H54 (cell line): ENCODE results near the gene MEGF11.

Experiments used
- DNase-seq: peaks from one replicate; pipeline ENCODE4 v3.0.0; 2011; ENCODE audit warnings: low spot score, mixed read lengths; ENCODE audit not compliant: insufficient read length
- FAIRE-seq: peaks from 3 replicates; lab custom pipeline; 2011; peaks lifted over from hg19 to GRCh38; lab: Jason Lieb, UNC
- POLR2A ChIP-seq: IDR thresholded peaks from 2 replicates; pipeline ENCODE4 v1.6.1; 2011; ENCODE audit warnings: low read depth, mild to moderate bottlenecking, low read length

MEGF11 gene

DNA sequence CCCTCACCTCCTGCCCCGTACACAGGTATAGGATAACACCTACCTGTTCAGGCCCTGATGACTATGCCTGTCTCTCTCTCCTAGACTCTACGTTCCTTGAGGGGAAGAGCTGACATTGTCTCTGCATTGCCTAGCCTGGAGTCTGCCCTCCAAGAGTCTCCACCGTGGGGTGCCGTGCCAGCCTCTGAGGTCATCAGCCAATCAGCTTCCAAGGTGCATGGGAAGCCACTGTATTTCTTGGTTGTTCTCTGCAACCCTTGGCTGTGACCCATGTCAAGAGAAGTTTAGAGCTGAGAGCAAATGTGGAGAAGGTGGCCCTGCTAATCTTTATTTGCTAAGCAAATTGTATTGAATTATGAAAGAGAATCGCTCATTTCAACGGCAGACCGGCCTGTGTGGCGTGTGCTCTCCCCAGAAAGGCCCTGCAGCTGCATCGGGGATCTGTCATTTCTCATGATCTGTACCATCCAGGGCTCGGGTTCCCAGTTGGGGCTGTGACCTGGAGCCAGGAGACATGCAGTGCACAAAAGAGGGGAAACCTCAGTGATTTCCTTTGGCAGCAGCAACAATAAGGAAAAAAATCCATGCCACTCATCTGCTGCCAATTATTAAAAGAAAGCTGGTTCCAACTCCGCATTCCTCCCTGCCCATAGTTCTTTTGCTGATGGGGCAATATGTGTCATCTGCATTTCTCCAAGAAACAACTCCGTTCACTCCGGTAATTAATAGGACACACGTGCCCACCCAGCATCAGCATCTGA lies 182.2 kb downstream of the MEGF11 start:
- TF ChIP-seq POLR2A, result no peak
- no peak for FAIRE-seq
- no peak for DNase-seq

DNA sequence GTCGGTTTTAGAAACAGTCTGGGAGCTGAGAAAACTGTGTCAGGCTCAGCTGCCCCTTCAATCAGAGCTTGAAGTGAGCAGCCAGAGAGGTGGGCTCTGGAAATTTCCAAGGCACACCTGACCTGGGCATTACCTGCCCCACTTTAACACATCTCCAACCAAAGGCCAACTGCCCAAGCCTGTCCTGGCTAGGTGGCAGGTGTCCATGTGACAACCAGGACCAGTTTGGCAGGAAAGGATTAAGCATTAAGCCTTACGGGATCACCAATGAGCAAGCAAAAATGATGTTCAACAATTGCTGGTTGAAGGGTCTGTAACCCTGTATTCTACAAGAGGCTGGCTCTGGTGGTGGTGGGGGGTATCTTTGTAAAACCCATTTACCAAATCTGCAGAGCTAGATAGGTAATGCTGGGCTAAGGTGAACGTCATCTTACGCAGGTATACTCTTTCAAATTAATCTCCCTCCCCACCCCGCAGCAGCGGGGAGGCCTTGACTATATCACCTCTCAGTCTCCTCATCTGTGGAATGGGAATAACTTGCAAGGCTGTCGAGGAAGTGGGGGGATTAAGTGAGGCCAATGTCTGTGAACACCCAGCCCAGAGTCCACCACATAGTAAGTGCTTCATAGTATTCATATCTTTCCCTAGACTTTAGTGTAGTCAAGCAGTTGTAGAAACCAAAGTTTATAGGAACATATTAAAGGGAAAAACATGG lies 183.2 kb downstream of the MEGF11 start:
- no peak for DNase-seq
- FAIRE-seq, result no peak
- TF ChIP-seq POLR2A, result no peak

DNA sequence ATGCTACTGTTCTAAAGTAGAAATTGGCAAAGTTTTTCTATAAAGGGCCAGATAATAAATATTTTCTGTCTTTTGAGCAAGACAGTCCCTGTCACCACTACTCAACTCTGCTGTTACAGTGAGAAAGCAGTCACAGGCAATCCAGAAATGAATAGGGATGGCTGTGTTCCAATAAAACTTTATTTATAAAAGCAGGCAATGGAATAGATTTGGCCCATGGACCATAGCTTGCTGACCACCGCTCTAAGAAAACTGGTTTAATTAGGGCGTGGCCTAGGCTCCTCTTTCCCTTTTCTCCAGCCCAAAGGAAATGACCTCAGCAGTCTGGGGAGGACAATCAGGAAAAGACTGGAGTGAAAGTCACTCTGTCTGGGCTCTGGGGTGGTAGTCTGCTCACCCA lies 183.8 kb downstream of the MEGF11 start:
- no peak for FAIRE-seq
- DNase-seq, result no peak
- no peak for TF ChIP-seq POLR2A

DNA sequence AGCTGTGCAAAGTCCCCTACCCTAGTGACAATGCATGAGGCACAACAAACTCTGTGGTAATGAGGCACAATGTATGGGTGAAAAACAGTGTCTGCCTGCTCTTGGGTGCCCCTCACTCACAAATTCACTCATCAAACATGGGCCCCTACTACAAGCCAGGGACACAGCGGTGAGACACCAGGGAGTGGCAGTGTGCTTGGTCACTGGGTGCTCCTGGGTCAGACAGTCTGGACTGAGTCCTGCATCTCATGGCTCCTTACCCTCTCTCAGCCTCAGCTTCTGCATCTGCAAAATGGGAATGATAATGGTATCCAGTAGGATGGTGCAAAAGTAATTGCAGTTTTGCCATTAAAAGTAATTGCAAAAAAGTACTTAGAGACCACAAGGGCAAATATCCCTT lies 184.7 kb downstream of the MEGF11 start:
- no peak for TF ChIP-seq POLR2A
- no peak for FAIRE-seq
- no peak for DNase-seq

DNA sequence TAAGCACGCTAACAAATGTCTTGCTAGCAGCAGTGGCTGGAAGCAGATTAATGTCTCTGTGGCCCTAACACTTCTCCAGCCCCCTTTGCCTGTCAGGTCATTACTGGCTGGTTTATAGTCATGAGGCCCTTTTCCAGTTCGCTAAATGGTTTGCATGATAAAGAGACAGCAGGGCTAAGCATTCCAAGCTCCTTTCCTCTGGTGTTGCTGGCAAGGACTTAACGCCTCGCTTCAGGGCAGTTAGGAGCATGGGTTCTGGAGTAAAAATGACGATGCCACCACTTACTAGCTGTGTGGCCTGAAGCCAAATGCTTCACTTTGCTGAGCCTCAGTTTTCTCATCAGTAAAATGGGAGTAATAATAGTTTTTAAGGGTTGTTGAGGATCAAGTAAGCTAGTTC lies 185.9 kb downstream of the MEGF11 start:
- TF ChIP-seq POLR2A, result no peak
- no peak for DNase-seq
- FAIRE-seq, result no peak

DNA sequence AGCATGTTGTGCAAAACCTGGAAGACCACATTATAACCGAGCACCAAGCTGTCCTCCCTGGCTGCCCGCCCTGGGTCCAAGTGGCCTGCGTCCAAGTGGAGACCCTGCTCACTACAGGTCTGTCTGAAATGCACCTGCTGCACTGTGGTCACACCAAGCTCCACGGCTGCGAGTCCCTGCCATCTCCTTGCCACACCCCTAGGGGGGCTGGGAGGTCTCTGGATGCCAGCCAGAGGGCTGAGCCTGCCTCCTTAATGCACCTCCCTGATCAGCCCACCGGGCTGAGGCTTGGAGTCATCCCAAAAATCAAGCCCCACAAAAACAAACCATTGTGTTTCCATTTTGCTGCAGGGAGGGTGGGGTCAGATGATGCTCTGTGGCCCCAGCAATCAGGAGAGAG lies 187.1 kb downstream of the MEGF11 start:
- no peak for FAIRE-seq
- DNase-seq, result no peak
- no peak for TF ChIP-seq POLR2A

DNA sequence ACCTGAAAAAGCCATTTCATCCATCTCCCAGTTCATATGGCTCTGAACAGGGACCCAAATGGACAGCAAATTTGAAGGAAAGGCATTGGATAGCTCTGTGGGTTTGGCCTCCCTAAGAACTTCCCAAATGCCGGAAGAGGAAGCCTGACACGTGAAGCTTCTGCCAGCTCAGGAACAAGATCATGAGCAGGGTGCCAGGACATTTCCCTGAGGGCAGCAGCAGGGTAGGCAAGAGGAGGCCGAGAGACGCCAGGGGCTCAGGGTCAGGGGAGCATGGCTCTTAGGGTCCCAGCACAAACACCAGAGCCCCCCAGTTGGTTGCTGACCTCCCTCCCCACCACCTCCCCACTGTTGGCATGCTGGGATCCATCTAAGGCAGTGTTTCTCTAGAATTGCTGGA lies 187.5 kb downstream of the MEGF11 start:
- TF ChIP-seq POLR2A, result no peak
- DNase-seq (no peak), FAIRE-seq (no peak)

DNA sequence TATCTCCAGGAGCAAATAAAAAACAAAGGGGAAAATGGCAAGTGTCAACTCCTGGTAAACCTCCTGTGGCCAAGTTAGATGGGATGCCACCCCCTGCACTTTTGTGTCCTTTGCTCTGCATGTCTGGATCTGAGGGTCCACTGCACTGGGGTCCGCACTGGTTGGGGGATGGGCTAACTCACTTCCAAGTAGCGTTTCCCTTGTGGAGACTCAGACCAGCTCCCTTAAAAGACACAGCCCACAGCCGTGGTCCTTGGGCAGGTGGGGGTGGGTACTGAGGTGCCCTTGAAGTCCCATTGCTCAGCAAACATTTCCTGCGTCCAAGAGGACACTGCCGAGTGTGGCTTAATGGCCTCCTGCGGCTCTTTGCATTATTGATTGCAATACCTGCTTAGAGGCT lies 188.2 kb downstream of the MEGF11 start:
- no peak for TF ChIP-seq POLR2A
- FAIRE-seq (no peak), DNase-seq (no peak)

DNA sequence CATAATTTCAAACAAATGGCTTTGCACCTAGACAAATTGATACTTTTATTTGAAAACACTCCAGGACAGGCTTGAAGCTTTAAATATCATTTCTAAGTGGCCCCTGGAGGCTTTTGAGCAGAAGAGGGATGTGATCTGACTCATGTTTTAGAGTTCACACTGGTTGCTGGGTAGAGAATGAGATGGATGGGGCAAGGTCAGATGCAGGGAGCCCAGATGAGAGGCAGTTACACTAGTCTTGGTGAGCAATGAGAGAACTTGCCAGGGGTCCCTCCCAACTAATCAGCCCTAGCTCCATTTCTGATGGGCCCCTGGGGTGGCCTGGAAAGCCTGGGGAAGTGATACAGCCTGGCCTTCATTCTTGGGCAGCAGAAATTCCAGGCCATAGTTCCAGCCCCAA lies 190.4 kb downstream of the MEGF11 start:
- no peak for TF ChIP-seq POLR2A
- DNase-seq (no peak), FAIRE-seq (no peak)

DNA sequence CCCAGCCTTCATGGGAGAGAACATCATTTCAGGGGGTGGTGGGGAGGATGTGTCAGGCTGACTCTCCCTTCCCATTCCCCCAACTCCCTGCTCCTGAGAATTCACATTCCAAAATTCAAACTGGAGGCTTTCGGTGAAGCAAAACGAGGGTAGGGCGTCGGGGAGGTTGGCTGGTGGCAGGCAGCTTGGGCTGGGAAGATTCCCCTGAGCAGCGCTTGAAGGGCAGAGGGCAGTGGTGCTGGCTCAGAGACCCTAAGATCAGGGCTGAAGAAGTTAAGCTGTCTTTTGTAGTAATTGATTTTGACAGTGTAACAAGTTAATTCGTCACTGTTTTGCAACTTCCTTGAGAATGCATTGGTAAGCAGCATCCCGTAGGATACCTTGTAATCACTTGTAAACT lies 196.5 kb downstream of the MEGF11 start:
- TF ChIP-seq POLR2A, result no peak
- FAIRE-seq (no peak), DNase-seq (no peak)

DNA sequence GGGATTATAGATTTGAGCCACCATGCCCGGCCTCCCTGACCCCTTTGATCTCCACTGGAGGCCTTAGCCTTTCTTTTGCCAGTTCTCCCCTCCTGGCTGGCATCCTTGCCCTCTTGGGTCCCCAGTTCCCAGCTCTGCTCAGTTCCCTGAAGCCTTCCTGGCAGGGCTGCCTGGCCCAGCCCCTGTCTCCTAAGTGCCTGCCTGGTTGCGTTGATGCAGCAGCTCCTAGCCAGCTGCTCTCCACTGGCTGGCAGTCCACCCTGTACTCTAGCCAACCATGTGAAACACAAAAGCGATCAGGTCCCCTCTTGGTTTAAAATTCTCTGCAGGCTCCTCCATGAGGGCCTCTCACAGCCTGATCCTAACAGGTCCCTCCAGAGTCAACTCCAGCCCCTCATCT lies 199.6 kb downstream of the MEGF11 start:
- DNase-seq, result no peak
- no peak for TF ChIP-seq POLR2A
- FAIRE-seq, result no peak

DNA sequence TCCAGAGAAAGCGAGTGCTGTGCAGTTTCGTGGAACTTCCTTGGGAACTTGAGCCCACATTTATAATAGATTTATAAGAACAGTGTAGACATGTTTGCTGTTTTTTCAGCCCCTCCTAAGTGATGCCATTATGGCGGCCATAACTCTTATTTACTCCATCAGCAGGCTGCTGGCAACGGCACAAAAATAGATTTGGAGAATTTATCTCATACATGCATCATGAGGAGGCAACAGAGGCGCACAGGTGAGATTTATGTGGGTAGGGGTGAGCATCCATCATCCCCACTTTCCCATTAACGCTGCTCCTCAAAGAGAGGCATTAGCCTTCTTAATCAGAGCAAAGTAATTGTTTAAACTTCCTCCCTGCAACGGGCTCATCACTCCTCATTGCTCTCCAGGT lies 201.7 kb downstream of the MEGF11 start:
- FAIRE-seq, result no peak
- TF ChIP-seq POLR2A, result no peak
- no peak for DNase-seq

DNA sequence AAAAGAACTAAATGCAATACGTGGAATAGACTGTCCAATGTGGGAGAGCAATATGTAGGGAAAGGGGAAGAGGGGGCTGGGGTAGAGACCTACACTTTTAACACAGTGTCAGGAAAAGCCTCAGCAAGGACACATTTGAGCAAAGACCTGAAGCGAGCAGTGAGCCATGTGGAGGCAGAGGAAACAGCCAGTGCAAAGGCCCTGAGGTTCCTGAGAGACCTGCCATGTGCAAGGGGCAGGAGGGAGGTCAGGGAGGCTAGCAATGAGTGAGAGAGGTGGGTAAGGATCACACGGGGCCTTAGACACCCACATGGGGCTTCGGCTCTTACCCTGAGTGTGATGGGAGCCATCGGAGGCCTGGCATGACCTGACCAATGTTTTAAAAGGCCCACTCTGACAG lies 203.3 kb downstream of the MEGF11 start:
- DNase-seq, result no peak
- TF ChIP-seq POLR2A, result no peak
- FAIRE-seq, result no peak

DNA sequence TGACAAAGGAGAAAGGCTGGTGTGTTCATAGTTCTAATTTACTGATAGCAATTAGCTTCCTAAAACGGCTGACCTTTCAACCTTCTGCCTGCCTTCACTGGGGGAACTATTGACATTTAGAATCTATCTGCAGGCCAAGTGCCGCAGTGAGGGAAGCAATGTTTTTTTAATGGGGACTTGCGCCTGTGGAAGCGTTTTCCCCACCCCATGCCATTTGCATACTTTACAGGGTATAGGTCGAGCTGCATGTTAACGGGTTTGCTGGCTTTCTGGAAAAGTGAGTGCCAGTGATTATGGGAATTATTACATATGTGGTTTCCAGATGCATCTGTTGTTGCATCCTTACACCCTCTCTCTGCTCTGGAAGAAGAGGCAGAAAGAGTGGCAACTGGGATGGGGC lies 204.2 kb downstream of the MEGF11 start:
- FAIRE-seq (no peak), DNase-seq (no peak)
- no peak for TF ChIP-seq POLR2A

DNA sequence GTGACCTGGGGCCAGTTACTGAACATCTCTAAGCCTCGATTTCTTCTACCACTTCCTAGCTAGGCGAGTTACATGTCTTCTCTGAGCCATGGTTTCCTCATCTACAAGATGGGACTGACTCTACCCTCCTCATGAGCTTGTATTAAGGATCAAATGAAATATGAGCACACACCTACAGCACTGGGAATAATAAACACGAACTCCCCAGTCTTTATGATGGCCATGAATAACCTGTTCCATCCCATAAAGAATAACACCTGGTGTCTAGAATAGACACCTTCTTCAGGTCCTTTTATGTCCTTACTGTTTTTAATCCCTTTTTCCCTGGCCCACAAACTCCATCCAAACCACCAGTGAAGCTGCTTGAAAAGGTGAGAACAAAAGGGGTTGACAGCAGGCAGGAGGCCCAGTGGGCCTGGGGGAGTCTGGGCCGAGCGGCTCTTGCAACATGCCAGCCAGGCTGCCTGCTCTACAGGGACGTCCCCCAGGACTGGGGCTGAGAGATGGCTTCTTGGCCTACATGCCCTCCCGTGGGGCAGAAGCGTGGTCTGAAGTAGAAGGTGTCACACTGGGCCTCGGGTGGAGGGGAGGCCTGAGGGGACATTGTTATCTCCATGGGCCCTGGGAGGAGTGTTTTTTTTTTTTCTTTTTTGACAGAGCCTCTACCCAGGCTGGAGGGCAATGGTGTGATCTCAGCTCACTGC lies 206.1 kb downstream of the MEGF11 start:
- FAIRE-seq, result no peak
- no peak for DNase-seq
- no peak for TF ChIP-seq POLR2A
